Endothelial cell of umbilical vein (primary cell): ENCODE results near the gene GPR26. TPM values are rescaled to one million over a fixed set of nuclear protein-coding genes. Genes with fewer than 3 reads are reported as not detected.

Source experiments
- BruUV-seq: library from RNA; stranded (reverse); fragments of 400-500 nt; replicated peaks from 2 replicates; lab custom pipeline; 2021; lab: Mats Ljungman, UMichigan
- CTCF ChIA-PET: fragments of 300-600, 350-600 bp; sonication (Branson Sonifier 250); formaldehyde crosslinking; loops from one replicate; lab custom pipeline; 2021; ENCODE audit warnings: antibody characterized with exemption, inconsistent platforms; lab: Charles Lee
- POLR2A ChIA-PET: fragments of 300-600, 350-600 bp; sonication (Branson Sonifier 250); formaldehyde crosslinking; loops from one replicate; lab custom pipeline; 2021; ENCODE audit warnings: antibody characterized with exemption, inconsistent platforms; lab: Charles Lee
- DNase-seq: peaks from one replicate; pipeline ENCODE4 v3.0.0-alpha.2; 2011; ENCODE audit warnings: low read depth, low spot score
- FAIRE-seq: peaks from 2 replicates; lab custom pipeline; 2011; peaks lifted over from hg19 to GRCh38; lab: Jason Lieb, UNC
- H2AFZ ChIP-seq: 2 replicates; pipeline ENCODE4 v1.6.0; 2012; ENCODE audit warnings: low read depth, low read length, control low read depth, inconsistent platforms
- H3K27ac ChIP-seq: 2 replicates; pipeline ENCODE4 v1.5.1; 2011; ENCODE audit warnings: low read depth, mild to moderate bottlenecking, control low read depth, low read length, moderate library complexity; ENCODE audit not compliant: insufficient read depth
- H3K27me3 ChIP-seq, 2 experiments: 2 replicates each; pipeline versions ENCODE4 v1.6.0 to v1.6.1; 2011; ENCODE audit warnings: low read length in 2 of 2, mixed read lengths in 1 of 2; ENCODE audit not compliant: control insufficient read depth in 2 of 2, insufficient read depth in 2 of 2
- H3K36me3 ChIP-seq, 2 experiments: 2 replicates in 1 of 2; 3 replicates in 1 of 2; pipeline ENCODE4 v1.5.1; 2011; ENCODE audit warnings: low read length in 2 of 2, mild to moderate bottlenecking in 1 of 2, moderate library complexity in 1 of 2; ENCODE audit not compliant: control insufficient read depth in 2 of 2, insufficient read depth in 2 of 2; ENCODE audit errors: extremely low read depth in 1 of 2
- H3K4me1 ChIP-seq: 3 replicates; pipeline ENCODE4 v1.5.1; 2011; ENCODE audit warnings: mild to moderate bottlenecking, low read length; ENCODE audit not compliant: control insufficient read depth, insufficient read depth; ENCODE audit errors: extremely low read depth
- H3K4me2 ChIP-seq: 2 replicates; pipeline ENCODE4 v1.6.1; 2011; ENCODE audit warnings: low read length, control low read depth, mixed read lengths; ENCODE audit not compliant: insufficient read depth
- H3K4me3 ChIP-seq, 3 experiments: fragments of 200-600 bp in 1 of 3; sonication (generic), shearing (Covaris generic) in 1 of 3; replicated peaks in 1 of 3; 2 replicates each; pipeline ENCODE4 v1.5.1; 2011 to 2016; ENCODE audit warnings: control low read depth in 3 of 3, low read length in 3 of 3, mild to moderate bottlenecking in 2 of 3, inconsistent platforms in 1 of 3, low read depth in 1 of 3, moderate library complexity in 1 of 3; ENCODE audit not compliant: insufficient read depth in 1 of 3
- H3K79me2 ChIP-seq: 2 replicates; pipeline ENCODE4 v1.6.0; 2012; ENCODE audit warnings: low read length, inconsistent platforms; ENCODE audit not compliant: control insufficient read depth, insufficient read depth
- H3K9ac ChIP-seq: replicated peaks from 2 replicates; pipeline ENCODE3; 2011; ENCODE audit warnings: low read length, control low read depth; ENCODE audit not compliant: insufficient read depth; ENCODE audit errors: extremely low read depth
- H3K9me1 ChIP-seq: replicated peaks from 3 replicates; pipeline ENCODE4 v1.6.0; 2011; ENCODE audit warnings: mild to moderate bottlenecking, low read length; ENCODE audit not compliant: control insufficient read depth, insufficient read depth; ENCODE audit errors: extremely low read depth
- H3K9me3 ChIP-seq: replicated peaks from 2 replicates; pipeline ENCODE4 v1.5.1; 2012; ENCODE audit warnings: low read length, inconsistent platforms; ENCODE audit not compliant: control insufficient read depth, insufficient read depth
- H4K20me1 ChIP-seq: replicated peaks from 2 replicates; pipeline ENCODE3; 2011; ENCODE audit warnings: mild to moderate bottlenecking, low read length; ENCODE audit not compliant: control insufficient read depth, insufficient read depth; ENCODE audit errors: extremely low read depth
- EZH2 ChIP-seq: IDR thresholded peaks from 2 replicates; pipeline ENCODE4 v1.6.1; 2012; ENCODE audit warnings: borderline replicate concordance, low read depth, mild to moderate bottlenecking, moderate library complexity, low read length, inconsistent platforms; ENCODE audit not compliant: severe bottlenecking
- FOS ChIP-seq: IDR thresholded peaks from 2 replicates; pipeline ENCODE4 v1.6.1; 2011; ENCODE audit warnings: mild to moderate bottlenecking, low read length, moderate library complexity, borderline replicate concordance; ENCODE audit not compliant: insufficient read depth
- GATA2 ChIP-seq: IDR thresholded peaks from 2 replicates; pipeline ENCODE4 v1.7.0; 2011; ENCODE audit warnings: low read depth, mild to moderate bottlenecking, moderate library complexity, mixed read lengths, low read length; ENCODE audit not compliant: insufficient read length, insufficient read depth
- JUN ChIP-seq: IDR thresholded peaks from 2 replicates; pipeline ENCODE4 v1.6.1; 2011; ENCODE audit warnings: borderline replicate concordance, low read depth; ENCODE audit not compliant: insufficient read length, insufficient read depth
- MYC ChIP-seq: IDR thresholded peaks from one replicate; pipeline ENCODE4 v1.6.1; 2011; ENCODE audit warnings: mild to moderate bottlenecking, low read depth, low read length
- POLR2A ChIP-seq: IDR thresholded peaks from 2 replicates; pipeline ENCODE4 v1.6.1; 2012; ENCODE audit warnings: low read depth, mild to moderate bottlenecking, control low read depth, low read length
- POLR2AphosphoS5 ChIP-seq: IDR thresholded peaks from 2 replicates; pipeline ENCODE4 v1.6.1; 2012; ENCODE audit warnings: low read depth, mild to moderate bottlenecking, control low read depth, low read length, moderate library complexity; ENCODE audit not compliant: insufficient read depth
- dilution Hi-C: fragments of 300-500 bp; cut with MboI; formaldehyde crosslinking; loops from one replicate; pipeline ENCODE4 v1.15.0; 2019; ENCODE audit warnings: low sequenced_read_pairs; ENCODE audit not compliant: extremely low pct_ligation_motif_present
- intact Hi-C: fragments of 100-400 bp; cut with micrococcal nuclease; formaldehyde crosslinking; loops from one replicate; pipeline ENCODE4 v1.10.0; 2022
- polyA plus RNA-seq, 4 experiments: library from polyadenylated mRNA; depleted of rRNA in 3 of 4; stranded (reverse) in 3 of 4; unstranded in 1 of 4; fragments of >200 nt; gene quantifications; 2 replicates each; pipeline versions ENCODE4 v1.2.1 to v1.2.3, GENCODE V29; 2011 to 2012; ENCODE audit warnings: missing spikeins in 1 of 4
- total RNA-seq: library from RNA; stranded (reverse); gene quantifications from 2 replicates; pipeline ENCODE4 v1.2.3, GENCODE V29; 2021
- TF ChIP-seq, protein P1 (sequence below): IDR thresholded peaks from 2 replicates; pipeline ENCODE4 v1.6.1; 2011; ENCODE audit not compliant: insufficient read depth, insufficient read length
- TF ChIP-seq, protein P2 (sequence below), 2 donors: IDR thresholded peaks; 1 replicate in 1 of 2; 2 replicates in 1 of 2; pipeline ENCODE4 v1.5.1; 2011; ENCODE audit warnings: low read length in 2 of 2, mild to moderate bottlenecking in 2 of 2, moderate library complexity in 2 of 2, control low read depth in 1 of 2, inconsistent platforms in 1 of 2, low read depth in 1 of 2; ENCODE audit not compliant: insufficient read depth in 1 of 2; ENCODE audit errors: extremely low read depth in 1 of 2

The GPR26 gene
- total and polyA plus RNA-seq, 2 donors (not counting 3 experiments of a cell fraction or from before 2014, with no cell fraction given) = not detected

DNA sequence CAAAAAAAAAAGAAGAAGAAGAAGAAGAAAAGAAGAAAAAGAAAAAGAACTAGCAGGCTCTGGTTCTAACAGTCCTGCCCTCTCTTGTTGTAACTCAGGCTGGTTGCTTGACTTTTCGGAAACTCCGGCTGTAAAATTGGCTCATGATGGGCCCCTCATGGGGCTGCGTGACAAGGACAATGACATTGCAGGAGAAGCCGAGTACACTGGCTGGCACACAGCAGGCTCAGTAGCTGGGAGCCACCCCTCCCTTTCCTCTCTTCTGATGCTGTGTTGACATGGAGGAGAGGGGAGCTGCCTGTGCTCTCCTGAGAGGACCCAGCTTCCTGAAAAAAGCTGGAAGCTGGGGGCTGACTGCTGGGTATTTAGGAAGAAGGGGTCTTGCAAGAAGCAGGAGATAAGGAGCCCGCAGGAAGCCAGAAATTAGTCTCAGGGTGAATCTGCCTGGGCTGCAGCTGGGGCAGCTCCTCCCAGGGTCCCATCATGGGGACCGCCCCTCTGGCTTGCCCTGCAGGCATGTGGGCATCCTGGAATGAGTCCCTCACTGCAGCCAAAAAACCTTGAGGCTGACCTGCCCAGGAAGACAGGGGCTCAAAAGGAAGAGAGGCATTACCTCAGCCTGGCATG, 14.6 kb upstream of the GPR26 start:
- H3K79me2 ChIP-seq = no peaks in the 10 kb centered on the region
- TF ChIP-seq EZH2 (no peak), FOS (no peak), POLR2AphosphoS5 (no peak), POLR2A (no peak), JUN (no peak), MYC (no peak), GATA2 (no peak)
- TF ChIP-seq, protein P1, sequence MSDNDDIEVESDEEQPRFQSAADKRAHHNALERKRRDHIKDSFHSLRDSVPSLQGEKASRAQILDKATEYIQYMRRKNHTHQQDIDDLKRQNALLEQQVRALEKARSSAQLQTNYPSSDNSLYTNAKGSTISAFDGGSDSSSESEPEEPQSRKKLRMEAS = no peak
- TF ChIP-seq, protein P2, sequence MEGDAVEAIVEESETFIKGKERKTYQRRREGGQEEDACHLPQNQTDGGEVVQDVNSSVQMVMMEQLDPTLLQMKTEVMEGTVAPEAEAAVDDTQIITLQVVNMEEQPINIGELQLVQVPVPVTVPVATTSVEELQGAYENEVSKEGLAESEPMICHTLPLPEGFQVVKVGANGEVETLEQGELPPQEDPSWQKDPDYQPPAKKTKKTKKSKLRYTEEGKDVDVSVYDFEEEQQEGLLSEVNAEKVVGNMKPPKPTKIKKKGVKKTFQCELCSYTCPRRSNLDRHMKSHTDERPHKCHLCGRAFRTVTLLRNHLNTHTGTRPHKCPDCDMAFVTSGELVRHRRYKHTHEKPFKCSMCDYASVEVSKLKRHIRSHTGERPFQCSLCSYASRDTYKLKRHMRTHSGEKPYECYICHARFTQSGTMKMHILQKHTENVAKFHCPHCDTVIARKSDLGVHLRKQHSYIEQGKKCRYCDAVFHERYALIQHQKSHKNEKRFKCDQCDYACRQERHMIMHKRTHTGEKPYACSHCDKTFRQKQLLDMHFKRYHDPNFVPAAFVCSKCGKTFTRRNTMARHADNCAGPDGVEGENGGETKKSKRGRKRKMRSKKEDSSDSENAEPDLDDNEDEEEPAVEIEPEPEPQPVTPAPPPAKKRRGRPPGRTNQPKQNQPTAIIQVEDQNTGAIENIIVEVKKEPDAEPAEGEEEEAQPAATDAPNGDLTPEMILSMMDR (IDR thresholded peaks at IDR 0.05; ENCODE audit: extremely low read depth in 1 of 2, insufficient read depth in 1 of 2, low read depth in 1 of 2, low read length in 2 of 2) = no peak
- intact Hi-C loops = no loop called here
- dilution Hi-C loops = no loop called here
- H3K4me2 ChIP-seq = no peak overlapping the region
- H3K4me1 ChIP-seq = no peaks in the 10 kb centered on the region
- H2AFZ ChIP-seq = no peak overlapping the region
- H3K4me3 ChIP-seq = no peak overlapping the region
- H4K20me1 ChIP-seq = no peaks in the 10 kb centered on the region
- H3K9me3 ChIP-seq = no peaks in the 10 kb centered on the region
- BruUV-seq = no TSS peak
- ChIA-PET CTCF (no interaction called here), POLR2A (no interaction called here)
- no peaks in the 10 kb centered on the region for H3K27me3 ChIP-seq
- no peaks in the 10 kb centered on the region for H3K9me1 ChIP-seq
- DNase-seq (no peak), FAIRE-seq (no peak)
- no peak overlapping the region for H3K9ac ChIP-seq
- no peaks in the 10 kb centered on the region for H3K36me3 ChIP-seq
- H3K27ac ChIP-seq = no peak overlapping the region
